ENCODE measurements around the gene PPP2R5D. TPM values are rescaled to one million over a fixed set of nuclear protein-coding genes. Genes with fewer than 3 reads are reported as not detected.

Gene PPP2R5D
- total and polyA plus RNA-seq, 9 of the 15 experiments (the other 6 are each of a cell fraction or from before 2014, with no cell fraction given): 1.3 to 96.1 (median 38.4) TPM

DNA sequence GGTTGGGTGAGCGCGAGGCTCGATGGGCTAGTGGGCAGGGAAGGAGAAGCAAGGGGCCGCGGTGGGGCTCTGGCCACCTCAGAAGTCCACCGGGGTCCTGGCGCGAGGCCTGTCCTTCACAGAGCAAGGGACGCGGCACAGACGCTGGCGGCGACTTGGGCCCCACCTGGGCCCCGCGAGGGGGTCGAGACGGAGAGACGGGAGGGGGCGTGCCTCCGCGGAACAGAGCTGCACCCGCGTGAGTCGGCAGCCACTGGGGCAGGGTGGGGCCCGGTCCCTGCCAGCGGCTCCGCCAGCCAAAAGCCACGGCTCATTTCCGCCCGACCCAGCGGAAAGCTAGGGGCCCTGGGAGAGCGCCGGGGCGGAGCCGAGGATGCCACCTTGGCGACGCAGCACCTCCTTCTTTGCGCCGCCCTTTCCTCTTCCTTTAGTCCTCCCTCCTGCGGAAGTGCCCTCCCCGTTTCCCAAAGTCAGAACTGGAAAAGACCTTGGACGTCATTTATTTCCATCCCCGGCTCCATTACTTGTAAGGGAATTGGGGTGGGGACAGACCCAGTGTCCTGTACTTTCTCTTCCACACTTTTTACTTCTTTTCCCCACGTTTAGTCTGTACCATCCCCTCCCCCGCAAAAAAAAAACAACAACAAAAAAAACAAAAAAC, 69.3 kb downstream of the PPP2R5D start, which contains the start of gene CUL7 (continued):
- TF ChIP-seq, protein P1, sequence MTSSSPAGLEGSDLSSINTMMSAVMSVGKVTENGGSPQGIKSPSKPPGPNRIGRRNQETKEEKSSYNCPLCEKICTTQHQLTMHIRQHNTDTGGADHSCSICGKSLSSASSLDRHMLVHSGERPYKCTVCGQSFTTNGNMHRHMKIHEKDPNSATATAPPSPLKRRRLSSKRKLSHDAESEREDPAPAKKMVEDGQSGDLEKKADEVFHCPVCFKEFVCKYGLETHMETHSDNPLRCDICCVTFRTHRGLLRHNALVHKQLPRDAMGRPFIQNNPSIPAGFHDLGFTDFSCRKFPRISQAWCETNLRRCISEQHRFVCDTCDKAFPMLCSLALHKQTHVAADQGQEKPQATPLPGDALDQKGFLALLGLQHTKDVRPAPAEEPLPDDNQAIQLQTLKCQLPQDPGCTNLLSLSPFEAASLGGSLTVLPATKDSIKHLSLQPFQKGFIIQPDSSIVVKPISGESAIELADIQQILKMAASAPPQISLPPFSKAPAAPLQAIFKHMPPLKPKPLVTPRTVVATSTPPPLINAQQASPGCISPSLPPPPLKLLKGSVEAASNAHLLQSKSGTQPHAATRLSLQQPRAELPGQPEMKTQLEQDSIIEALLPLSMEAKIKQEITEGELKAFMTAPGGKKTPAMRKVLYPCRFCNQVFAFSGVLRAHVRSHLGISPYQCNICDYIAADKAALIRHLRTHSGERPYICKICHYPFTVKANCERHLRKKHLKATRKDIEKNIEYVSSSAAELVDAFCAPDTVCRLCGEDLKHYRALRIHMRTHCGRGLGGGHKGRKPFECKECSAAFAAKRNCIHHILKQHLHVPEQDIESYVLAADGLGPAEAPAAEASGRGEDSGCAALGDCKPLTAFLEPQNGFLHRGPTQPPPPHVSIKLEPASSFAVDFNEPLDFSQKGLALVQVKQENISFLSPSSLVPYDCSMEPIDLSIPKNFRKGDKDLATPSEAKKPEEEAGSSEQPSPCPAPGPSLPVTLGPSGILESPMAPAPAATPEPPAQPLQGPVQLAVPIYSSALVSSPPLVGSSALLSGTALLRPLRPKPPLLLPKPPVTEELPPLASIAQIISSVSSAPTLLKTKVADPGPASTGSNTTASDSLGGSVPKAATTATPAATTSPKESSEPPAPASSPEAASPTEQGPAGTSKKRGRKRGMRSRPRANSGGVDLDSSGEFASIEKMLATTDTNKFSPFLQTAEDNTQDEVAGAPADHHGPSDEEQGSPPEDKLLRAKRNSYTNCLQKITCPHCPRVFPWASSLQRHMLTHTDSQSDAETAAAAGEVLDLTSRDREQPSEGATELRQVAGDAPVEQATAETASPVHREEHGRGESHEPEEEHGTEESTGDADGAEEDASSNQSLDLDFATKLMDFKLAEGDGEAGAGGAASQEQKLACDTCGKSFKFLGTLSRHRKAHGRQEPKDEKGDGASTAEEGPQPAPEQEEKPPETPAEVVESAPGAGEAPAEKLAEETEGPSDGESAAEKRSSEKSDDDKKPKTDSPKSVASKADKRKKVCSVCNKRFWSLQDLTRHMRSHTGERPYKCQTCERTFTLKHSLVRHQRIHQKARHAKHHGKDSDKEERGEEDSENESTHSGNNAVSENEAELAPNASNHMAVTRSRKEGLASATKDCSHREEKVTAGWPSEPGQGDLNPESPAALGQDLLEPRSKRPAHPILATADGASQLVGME (CRISPR knock-in tag; IDR thresholded peaks at IDR 0.05): peak; percentile 92
- TF ChIP-seq NRF1 (conservative IDR thresholded peaks at IDR 0.05 in 1 of 2, IDR thresholded peaks at IDR 0.05 in 1 of 2) (peak; percentile 78 to 81), POU5F1 (IDR thresholded peaks at IDR 0.05; ENCODE audit: borderline replicate concordance, low read depth, low read length, partially characterized antibody) (no peak), ZZZ3 (IDR thresholded peaks at IDR 0.05) (no peak), ZBTB1 (CRISPR knock-in tag; IDR thresholded peaks at IDR 0.05; ENCODE audit: borderline replicate concordance, low read depth) (0 out of 2 replicates have a peak, but pooled peaks have one; percentile 48), AFF4 (CRISPR knock-in tag; IDR thresholded peaks at IDR 0.05) (no peak), PRPF4 (IDR thresholded peaks at IDR 0.05; ENCODE audit: insufficient read depth, low read depth, low read length, poor library complexity, severe bottlenecking) (no peak), ZNF639 (CRISPR knock-in tag; conservative IDR thresholded peaks at IDR 0.05 in 1 of 2, IDR thresholded peaks at IDR 0.05 in 1 of 2) (peak in 1 of 2 experiments; percentile 83; a peak in 2 of 4 replicates), C11orf30 (IDR thresholded peaks at IDR 0.05; ENCODE audit: low read depth) (peak; percentile 70; the same call in 1 of the 2 replicates)
- TF ChIP-seq, protein P2, sequence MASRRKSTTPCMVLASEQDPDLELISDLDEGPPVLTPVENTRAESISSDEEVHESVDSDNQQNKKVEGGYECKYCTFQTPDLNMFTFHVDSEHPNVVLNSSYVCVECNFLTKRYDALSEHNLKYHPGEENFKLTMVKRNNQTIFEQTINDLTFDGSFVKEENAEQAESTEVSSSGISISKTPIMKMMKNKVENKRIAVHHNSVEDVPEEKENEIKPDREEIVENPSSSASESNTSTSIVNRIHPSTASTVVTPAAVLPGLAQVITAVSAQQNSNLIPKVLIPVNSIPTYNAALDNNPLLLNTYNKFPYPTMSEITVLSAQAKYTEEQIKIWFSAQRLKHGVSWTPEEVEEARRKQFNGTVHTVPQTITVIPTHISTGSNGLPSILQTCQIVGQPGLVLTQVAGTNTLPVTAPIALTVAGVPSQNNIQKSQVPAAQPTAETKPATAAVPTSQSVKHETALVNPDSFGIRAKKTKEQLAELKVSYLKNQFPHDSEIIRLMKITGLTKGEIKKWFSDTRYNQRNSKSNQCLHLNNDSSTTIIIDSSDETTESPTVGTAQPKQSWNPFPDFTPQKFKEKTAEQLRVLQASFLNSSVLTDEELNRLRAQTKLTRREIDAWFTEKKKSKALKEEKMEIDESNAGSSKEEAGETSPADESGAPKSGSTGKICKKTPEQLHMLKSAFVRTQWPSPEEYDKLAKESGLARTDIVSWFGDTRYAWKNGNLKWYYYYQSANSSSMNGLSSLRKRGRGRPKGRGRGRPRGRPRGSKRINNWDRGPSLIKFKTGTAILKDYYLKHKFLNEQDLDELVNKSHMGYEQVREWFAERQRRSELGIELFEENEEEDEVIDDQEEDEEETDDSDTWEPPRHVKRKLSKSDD (conservative IDR thresholded peaks at IDR 0.05; ENCODE audit: low read length): no peak

Data from K562 (cell line).